Activated T-helper 17 cell treated with anti-CD3 and anti-CD28 coated beads, Interleukin-2, amount 50 U/mL, for 72 hours (primary cell): ENCODE data around the gene SLC35A4. TPM values are rescaled to one million over a fixed set of nuclear protein-coding genes. Genes with fewer than 3 reads are reported as not detected.
"Not testable (repeated sequence)": the region's sequence is repeated elsewhere in the genome, so short reads cannot be mapped to it uniquely, and the experiment has no call there.

Experiments
- ATAC-seq: fragments of 150-1000 bp; cut with Tn5 transposase; replicated peaks from 2 replicates; pipeline ENCODE4 v1.10.0; 2021; ENCODE audit warnings: mild to moderate bottlenecking, moderate library complexity
- H3K27ac Mint-ChIP-seq: one replicate; pipeline ENCODE4 v1.8.0; 2022; ENCODE audit warnings: mixed read lengths
- H3K27me3 Mint-ChIP-seq: one replicate; pipeline ENCODE4 v1.8.0; 2022; ENCODE audit warnings: mixed read lengths
- H3K36me3 Mint-ChIP-seq: one replicate; pipeline ENCODE4 v1.8.0; 2022; ENCODE audit warnings: low read depth, mild to moderate bottlenecking, mixed read lengths
- H3K4me1 Mint-ChIP-seq: one replicate; pipeline ENCODE4 v1.8.0; 2022; ENCODE audit warnings: mixed read lengths
- H3K4me3 Mint-ChIP-seq: one replicate; pipeline ENCODE4 v1.8.0; 2022; ENCODE audit warnings: mild to moderate bottlenecking, mixed read lengths
- H3K9me3 Mint-ChIP-seq: one replicate; pipeline ENCODE4 v1.8.0; 2022; ENCODE audit warnings: mixed read lengths
- total RNA-seq, 2 donors: library from RNA; stranded (reverse); gene quantifications; one replicate each; pipeline ENCODE4 v1.2.3, GENCODE V29; 2022

The SLC35A4 gene
- total RNA-seq, 2 donors from 2014 or later = 56.0 to 89.6 TPM

DNA sequence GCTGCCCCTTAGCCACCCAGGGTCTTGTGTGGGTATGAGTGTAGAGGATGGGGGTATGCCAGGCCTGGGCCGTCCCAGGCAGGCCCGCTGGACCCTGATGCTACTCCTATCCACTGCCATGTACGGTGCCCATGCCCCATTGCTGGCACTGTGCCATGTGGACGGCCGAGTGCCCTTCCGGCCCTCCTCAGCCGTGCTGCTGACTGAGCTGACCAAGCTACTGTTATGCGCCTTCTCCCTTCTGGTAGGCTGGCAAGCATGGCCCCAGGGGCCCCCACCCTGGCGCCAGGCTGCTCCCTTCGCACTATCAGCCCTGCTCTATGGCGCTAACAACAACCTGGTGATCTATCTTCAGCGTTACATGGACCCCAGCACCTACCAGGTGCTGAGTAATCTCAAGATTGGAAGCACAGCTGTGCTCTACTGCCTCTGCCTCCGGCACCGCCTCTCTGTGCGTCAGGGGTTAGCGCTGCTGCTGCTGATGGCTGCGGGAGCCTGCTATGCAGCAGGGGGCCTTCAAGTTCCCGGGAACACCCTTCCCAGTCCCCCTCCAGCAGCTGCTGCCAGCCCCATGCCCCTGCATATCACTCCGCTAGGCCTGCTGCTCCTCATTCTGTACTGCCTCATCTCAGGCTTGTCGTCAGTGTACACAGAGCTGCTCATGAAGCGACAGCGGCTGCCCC lies 2.6 kb downstream of the SLC35A4 start:
- Mint-ChIP-seq H3K27me3 (no peaks in the 10 kb centered on the region), H3K9me3 (no peaks in the 10 kb centered on the region), H3K4me1 (peaks cover 23% of the 10 kb centered on the region), H3K36me3 (peaks cover 51% of the 10 kb centered on the region), H3K27ac (peak overlapping the region; percentile 76), H3K4me3 (peak overlapping the region; percentile 93)
- no peak for ATAC-seq

DNA sequence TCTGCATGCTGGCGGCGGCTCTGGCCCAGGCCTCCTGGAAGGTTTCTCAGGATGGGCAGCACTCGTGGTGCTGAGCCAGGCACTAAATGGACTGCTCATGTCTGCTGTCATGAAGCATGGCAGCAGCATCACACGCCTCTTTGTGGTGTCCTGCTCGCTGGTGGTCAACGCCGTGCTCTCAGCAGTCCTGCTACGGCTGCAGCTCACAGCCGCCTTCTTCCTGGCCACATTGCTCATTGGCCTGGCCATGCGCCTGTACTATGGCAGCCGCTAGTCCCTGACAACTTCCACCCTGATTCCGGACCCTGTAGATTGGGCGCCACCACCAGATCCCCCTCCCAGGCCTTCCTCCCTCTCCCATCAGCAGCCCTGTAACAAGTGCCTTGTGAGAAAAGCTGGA lies 3.2 kb downstream of the SLC35A4 start:
- Mint-ChIP-seq H3K4me3 (peak overlapping the region; percentile 93), H3K27me3 (no peaks in the 10 kb centered on the region), H3K36me3 (peaks cover 51% of the 10 kb centered on the region), H3K27ac (peak overlapping the region; percentile 76), H3K9me3 (no peaks in the 10 kb centered on the region), H3K4me1 (peaks cover 23% of the 10 kb centered on the region)
- no peak for ATAC-seq

DNA sequence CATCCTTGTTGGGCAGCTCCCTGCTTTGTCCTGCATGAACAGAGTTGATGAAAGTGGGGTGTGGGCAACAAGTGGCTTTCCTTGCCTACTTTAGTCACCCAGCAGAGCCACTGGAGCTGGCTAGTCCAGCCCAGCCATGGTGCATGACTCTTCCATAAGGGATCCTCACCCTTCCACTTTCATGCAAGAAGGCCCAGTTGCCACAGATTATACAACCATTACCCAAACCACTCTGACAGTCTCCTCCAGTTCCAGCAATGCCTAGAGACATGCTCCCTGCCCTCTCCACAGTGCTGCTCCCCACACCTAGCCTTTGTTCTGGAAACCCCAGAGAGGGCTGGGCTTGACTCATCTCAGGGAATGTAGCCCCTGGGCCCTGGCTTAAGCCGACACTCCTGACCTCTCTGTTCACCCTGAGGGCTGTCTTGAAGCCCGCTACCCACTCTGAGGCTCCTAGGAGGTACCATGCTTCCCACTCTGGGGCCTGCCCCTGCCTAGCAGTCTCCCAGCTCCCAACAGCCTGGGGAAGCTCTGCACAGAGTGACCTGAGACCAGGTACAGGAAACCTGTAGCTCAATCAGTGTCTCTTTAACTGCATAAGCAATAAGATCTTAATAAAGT lies 3.9 kb downstream of the SLC35A4 start:
- Mint-ChIP-seq H3K9me3 (no peaks in the 10 kb centered on the region), H3K36me3 (peaks cover 51% of the 10 kb centered on the region), H3K4me1 (peaks cover 23% of the 10 kb centered on the region), H3K27ac (peak overlapping the region; percentile 89), H3K4me3 (peak overlapping the region; percentile 73), H3K27me3 (no peaks in the 10 kb centered on the region)
- ATAC-seq = no peak

DNA sequence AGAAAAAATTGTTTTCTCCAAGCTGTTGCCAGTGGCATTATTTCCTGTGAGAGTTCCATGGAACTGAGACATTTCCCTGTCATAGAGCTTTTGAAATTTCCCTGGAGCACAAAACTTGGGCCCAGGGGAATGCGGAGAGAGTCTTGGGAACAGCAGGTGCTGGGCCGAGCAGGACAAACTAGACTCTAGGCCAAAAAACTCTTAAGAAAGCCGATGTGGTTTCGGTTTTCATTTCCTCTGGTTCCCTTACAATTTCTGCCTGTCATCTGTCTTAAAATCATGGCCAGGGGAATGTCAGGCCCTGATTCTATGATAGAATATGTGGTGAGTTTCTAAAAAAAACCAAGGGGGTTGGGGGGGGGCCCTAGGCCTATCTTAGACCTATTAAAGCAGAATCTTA lies 4.6 kb downstream of the SLC35A4 start:
- Mint-ChIP-seq H3K36me3 (peaks cover 51% of the 10 kb centered on the region), H3K27ac (peak overlapping the region; percentile 89), H3K4me3 (peak overlapping the region; percentile 73), H3K9me3 (no peaks in the 10 kb centered on the region), H3K4me1 (peaks cover 23% of the 10 kb centered on the region), H3K27me3 (no peaks in the 10 kb centered on the region)
- ATAC-seq = no peak

DNA sequence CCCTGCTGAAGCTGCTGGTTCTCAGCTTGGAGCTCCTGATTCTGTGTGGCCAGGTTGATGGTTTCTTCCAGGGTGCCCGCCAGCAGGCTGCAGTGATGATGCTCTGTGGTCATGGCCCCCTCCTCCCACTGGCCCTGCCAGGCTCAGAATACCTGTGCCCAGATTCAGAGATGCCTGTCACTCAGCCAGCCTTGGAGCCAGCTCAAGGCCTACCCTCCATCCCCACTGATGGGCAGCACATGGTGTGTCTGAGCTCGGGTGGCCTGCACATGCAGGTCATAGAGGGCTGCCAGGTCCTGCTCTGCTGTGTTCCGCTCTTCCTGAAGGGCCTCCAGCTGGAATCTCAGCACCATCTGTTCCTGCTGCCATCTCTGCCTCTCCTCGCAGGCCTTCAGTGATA lies 5.4 kb downstream of the SLC35A4 start:
- no peak for ATAC-seq
- Mint-ChIP-seq H3K9me3 (no peaks in the 10 kb centered on the region), H3K27me3 (no peaks in the 10 kb centered on the region), H3K36me3 (peaks cover 43% of the 10 kb centered on the region), H3K4me1 (peaks cover 23% of the 10 kb centered on the region), H3K27ac (peak overlapping the region; percentile 89), H3K4me3 (peak overlapping the region; percentile 73)

GRCh38 chr5:140570488-140570887 lies 5.9 kb downstream of the SLC35A4 start:
- H3K4me1 Mint-ChIP-seq = peaks cover 23% of the 10 kb centered on the region
- peaks cover 40% of the 10 kb centered on the region for H3K36me3 Mint-ChIP-seq
- no peaks in the 10 kb centered on the region for H3K9me3 Mint-ChIP-seq
- peak overlapping the region; percentile 73 for H3K4me3 Mint-ChIP-seq
- no peak for ATAC-seq
- peak overlapping the region; percentile 89 for H3K27ac Mint-ChIP-seq
- H3K27me3 Mint-ChIP-seq = no peaks in the 10 kb centered on the region

DNA sequence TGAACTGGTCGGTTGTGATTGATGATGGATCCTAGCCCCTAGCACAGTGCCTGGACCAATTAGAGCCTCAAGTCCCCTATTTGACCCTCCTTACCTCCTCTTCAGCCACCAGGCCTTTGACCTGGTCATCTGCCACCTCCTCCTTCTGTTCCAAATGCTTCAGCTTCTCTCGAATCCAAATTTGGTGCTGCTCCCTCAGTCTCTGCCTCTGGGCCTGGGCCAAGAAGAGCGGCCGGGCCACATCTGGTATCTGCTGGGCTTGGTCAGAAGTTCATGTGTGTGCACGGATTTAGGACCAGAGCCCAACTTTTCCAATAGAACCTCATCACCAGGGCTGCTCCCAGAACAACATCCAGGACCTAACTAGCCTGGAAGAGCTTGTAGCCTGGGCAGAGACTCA lies 6.5 kb downstream of the SLC35A4 start:
- Mint-ChIP-seq H3K36me3 (peaks cover 34% of the 10 kb centered on the region), H3K27me3 (no peaks in the 10 kb centered on the region), H3K9me3 (no peaks in the 10 kb centered on the region), H3K4me1 (peaks cover 19% of the 10 kb centered on the region), H3K4me3 (no peak overlapping the region), H3K27ac (no peak overlapping the region)
- no peak for ATAC-seq

- no peak overlapping the region for H3K4me3 Mint-ChIP-seq
- no peaks in the 10 kb centered on the region for H3K27me3 Mint-ChIP-seq
- H3K27ac Mint-ChIP-seq = no peak overlapping the region
- H3K4me1 Mint-ChIP-seq = peaks cover 6% of the 10 kb centered on the region
- H3K36me3 Mint-ChIP-seq = peaks cover 12% of the 10 kb centered on the region
- no peak for ATAC-seq
- no peaks in the 10 kb centered on the region for H3K9me3 Mint-ChIP-seq
Measured at GRCh38 chr5:140573683-140574082, 9.1 kb downstream of the SLC35A4 start.

DNA sequence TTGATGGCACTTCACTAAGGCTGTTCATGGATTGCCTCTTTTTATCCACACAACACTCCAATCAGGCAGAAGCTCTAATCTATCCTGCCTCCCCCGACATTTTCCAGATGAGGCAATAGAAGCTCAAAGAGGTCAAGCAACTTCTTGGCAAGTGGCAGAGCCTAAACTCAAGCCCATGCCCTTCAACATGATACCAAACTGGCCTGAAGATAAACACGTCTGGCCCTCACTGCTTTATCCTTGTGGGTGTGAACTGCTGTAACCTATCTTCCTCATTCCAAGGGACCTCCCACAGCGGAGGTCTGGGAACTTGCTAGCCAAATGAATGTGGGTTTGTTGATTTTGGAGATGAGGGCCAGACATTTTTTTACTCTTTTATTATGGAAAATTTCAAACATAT lies 9.5 kb downstream of the SLC35A4 start:
- H3K4me3 Mint-ChIP-seq = no peak overlapping the region
- H3K27ac Mint-ChIP-seq = no peak overlapping the region
- H3K9me3 Mint-ChIP-seq = no peaks in the 10 kb centered on the region
- H3K27me3 Mint-ChIP-seq = no peaks in the 10 kb centered on the region
- peaks cover 7% of the 10 kb centered on the region for H3K36me3 Mint-ChIP-seq
- no peak for ATAC-seq
- peaks cover 1% of the 10 kb centered on the region for H3K4me1 Mint-ChIP-seq

GRCh38 chr5:140575309-140575708 lies 10.7 kb downstream of the SLC35A4 start:
- H3K27me3 Mint-ChIP-seq = no peaks in the 10 kb centered on the region
- no peak overlapping the region for H3K27ac Mint-ChIP-seq
- no peaks in the 10 kb centered on the region for H3K9me3 Mint-ChIP-seq
- H3K4me1 Mint-ChIP-seq = no peaks in the 10 kb centered on the region
- peaks cover 2% of the 10 kb centered on the region for H3K36me3 Mint-ChIP-seq
- ATAC-seq = no peak
- H3K4me3 Mint-ChIP-seq = no peak overlapping the region

GRCh38 chr5:140576776-140577201 lies 12.2 kb downstream of the SLC35A4 start:
- Mint-ChIP-seq H3K36me3 (no peaks in the 10 kb centered on the region), H3K27me3 (no peaks in the 10 kb centered on the region), H3K4me1 (no peaks in the 10 kb centered on the region), H3K4me3 (no peak overlapping the region), H3K9me3 (no peaks in the 10 kb centered on the region), H3K27ac (no peak overlapping the region)
- ATAC-seq = no peak

DNA sequence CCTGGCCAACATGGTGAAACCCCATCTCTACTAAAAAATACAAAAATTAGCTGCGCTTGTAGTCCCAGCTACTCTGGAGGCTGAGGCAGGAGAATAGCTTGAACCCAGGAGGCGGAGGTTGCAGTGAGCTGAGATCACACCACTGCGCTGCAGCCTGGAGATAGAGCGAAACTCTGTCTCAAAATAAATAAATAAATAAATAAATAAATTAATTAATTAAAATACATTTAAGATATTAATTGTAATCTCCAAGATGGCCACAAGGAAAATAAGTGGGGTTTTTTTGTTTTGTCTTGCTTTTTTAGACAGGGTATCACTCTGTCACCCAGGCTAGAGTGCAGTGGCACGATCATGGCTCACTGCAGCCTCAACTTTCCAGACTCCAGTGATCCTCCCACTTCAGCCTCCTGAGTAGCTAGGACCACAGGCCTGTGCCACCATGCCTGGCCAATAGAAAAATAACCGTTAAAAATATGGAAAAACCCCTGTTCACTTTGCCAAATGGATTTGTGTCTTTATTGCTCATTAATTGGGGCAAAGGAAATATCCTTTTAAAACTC lies 14.6 kb downstream of the SLC35A4 start:
- not testable (repeated sequence) for ATAC-seq, H3K36me3 Mint-ChIP-seq, H3K27ac Mint-ChIP-seq, H3K9me3 Mint-ChIP-seq, H3K4me1 Mint-ChIP-seq, H3K4me3 Mint-ChIP-seq, H3K27me3 Mint-ChIP-seq

DNA sequence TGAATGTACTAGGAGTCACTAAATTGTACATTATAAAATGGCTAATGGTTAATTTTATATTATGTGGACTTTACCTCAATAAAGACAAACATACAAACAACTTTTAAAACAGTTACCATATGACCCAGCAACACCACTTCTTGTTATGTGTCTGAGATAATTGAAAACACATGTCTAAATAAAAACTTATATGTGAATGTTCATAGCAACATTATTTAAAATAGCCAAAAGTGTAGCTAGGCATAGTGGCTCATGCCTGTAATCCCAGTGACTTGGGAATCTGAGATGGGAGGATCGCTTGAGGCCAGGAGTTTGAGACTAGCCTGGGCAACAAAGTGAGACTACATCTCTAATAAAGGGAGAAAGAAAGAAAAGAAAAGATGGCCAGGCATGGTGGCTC lies 22.9 kb downstream of the SLC35A4 start:
- Mint-ChIP-seq H3K36me3 (no peaks in the 10 kb centered on the region), H3K27ac (no peak overlapping the region), H3K4me1 (no peaks in the 10 kb centered on the region), H3K27me3 (no peaks in the 10 kb centered on the region), H3K9me3 (no peaks in the 10 kb centered on the region), H3K4me3 (no peak overlapping the region)
- no peak for ATAC-seq

GRCh38 chr5:140588311-140589070 lies 23.9 kb downstream of the SLC35A4 start:
- no peaks in the 10 kb centered on the region for H3K27me3 Mint-ChIP-seq
- H3K4me3 Mint-ChIP-seq = no peak overlapping the region
- H3K4me1 Mint-ChIP-seq = no peaks in the 10 kb centered on the region
- H3K36me3 Mint-ChIP-seq = no peaks in the 10 kb centered on the region
- ATAC-seq = no peak
- no peak overlapping the region for H3K27ac Mint-ChIP-seq
- no peaks in the 10 kb centered on the region for H3K9me3 Mint-ChIP-seq

GRCh38 chr5:140590861-140591260 lies 26.2 kb downstream of the SLC35A4 start:
- Mint-ChIP-seq H3K4me1 (no peaks in the 10 kb centered on the region), H3K27ac (no peak overlapping the region), H3K27me3 (no peaks in the 10 kb centered on the region), H3K4me3 (no peak overlapping the region), H3K36me3 (no peaks in the 10 kb centered on the region), H3K9me3 (no peaks in the 10 kb centered on the region)
- no peak for ATAC-seq
